ENCODE data around the gene ITGB7. TPM values are rescaled to one million over a fixed set of nuclear protein-coding genes. Genes with fewer than 3 reads are reported as not detected.

Gene ITGB7, protein sequence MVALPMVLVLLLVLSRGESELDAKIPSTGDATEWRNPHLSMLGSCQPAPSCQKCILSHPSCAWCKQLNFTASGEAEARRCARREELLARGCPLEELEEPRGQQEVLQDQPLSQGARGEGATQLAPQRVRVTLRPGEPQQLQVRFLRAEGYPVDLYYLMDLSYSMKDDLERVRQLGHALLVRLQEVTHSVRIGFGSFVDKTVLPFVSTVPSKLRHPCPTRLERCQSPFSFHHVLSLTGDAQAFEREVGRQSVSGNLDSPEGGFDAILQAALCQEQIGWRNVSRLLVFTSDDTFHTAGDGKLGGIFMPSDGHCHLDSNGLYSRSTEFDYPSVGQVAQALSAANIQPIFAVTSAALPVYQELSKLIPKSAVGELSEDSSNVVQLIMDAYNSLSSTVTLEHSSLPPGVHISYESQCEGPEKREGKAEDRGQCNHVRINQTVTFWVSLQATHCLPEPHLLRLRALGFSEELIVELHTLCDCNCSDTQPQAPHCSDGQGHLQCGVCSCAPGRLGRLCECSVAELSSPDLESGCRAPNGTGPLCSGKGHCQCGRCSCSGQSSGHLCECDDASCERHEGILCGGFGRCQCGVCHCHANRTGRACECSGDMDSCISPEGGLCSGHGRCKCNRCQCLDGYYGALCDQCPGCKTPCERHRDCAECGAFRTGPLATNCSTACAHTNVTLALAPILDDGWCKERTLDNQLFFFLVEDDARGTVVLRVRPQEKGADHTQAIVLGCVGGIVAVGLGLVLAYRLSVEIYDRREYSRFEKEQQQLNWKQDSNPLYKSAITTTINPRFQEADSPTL
- polyA plus RNA-seq (0.58 to 2.4 TPM (median 0.83 TPM) in 3 replicates), polyA minus RNA-seq (3.5 to 9.8 TPM (median 4.8 TPM) in 3 replicates)
- 4.2 TPM for polyA plus RNA-seq (2011; ENCODE audit: low read depth)
- 0.19 and 0.21 TPM in 2 replicates for polyA plus RNA-seq (2011; cell fraction: cytosol; rRNA removed)
- polyA plus RNA-seq (2011; cell fraction: nucleus; rRNA removed) = 7.8 and 8.3 TPM in 2 replicates
- 0.76 and 8.4 TPM in 2 replicates for polyA plus RNA-seq (2012; ENCODE audit: low replicate concordance)
- not detected for polyA minus RNA-seq (2011; cell fraction: cytosol; rRNA and poly(A)+ RNA removed)
- 3.8 and 4.5 TPM in 2 replicates for polyA minus RNA-seq (2011; cell fraction: nucleus; rRNA and poly(A)+ RNA removed)

DNA sequence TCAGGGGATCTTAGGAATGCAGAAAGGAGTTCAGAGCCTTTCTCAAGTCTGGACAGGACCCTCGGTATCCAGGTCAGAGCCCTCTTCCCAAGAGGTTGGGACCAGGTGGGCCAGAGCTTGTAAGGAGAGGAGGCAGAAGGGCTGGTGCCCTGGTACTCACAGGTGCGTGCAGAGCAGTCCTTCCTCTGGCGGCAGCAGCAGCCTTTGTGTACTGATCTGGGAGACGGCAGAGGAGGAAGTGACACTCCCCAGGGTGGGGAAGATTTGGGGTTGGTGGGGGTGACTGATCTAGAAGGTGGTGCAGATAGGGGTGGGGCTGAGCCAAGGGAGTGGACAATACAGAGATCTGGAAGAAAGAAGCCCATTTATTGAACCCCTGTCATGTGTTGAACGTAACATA, at the start of gene ITGB7:
Gene ITGB7 (minus strand): TSS at position 210 of the 400 bp plus-strand sequence. CDS start 6,808 bp downstream, outside the sequence.
- Histone ChIP-seq H3K9ac (ENCODE audit: control insufficient read depth, extremely low read depth, insufficient read depth, low read length) (no peak within 1 kb of the TSS), H2AFZ (ENCODE audit: control insufficient read depth, low read length) (no peak within 1 kb of the TSS), H3K27me3 (ENCODE audit: control insufficient read depth, extremely low read depth, insufficient read depth, low read length) (no peaks in the 10 kb centered on the region), H3K79me2 (ENCODE audit: control insufficient read depth, insufficient read depth, low read length) (no peaks in the 10 kb centered on the region), H3K4me1 (ENCODE audit: control insufficient read depth, extremely low read depth, insufficient read depth, low read length) (peaks cover 8% of the 10 kb centered on the region), H3K36me3 (ENCODE audit: control insufficient read depth in 2 of 2, extremely low read depth in 1 of 2, insufficient read depth in 2 of 2, low read length in 2 of 2) (peaks cover 21 to 22% of the 10 kb centered on the region in 2 experiments), H4K20me1 (ENCODE audit: control insufficient read depth, extremely low read depth, insufficient read depth, low read length) (no peaks in the 10 kb centered on the region), H3K4me3 (ENCODE audit: control insufficient read depth in 2 of 3, extremely low read depth in 1 of 3, insufficient read depth in 2 of 3, low read depth in 1 of 3, low read length in 3 of 3) (no peak within 1 kb of the TSS), H3K27ac (ENCODE audit: control insufficient read depth, insufficient read depth, low read length) (no peak within 1 kb of the TSS), H3K4me2 (ENCODE audit: control insufficient read depth, extremely low read depth, insufficient read depth, low read depth, low read length) (no peak within 1 kb of the TSS), H3K9me3 (ENCODE audit: control insufficient read depth, low read depth, low read length) (no peaks in the 10 kb centered on the region), H3K9me1 (ENCODE audit: control insufficient read depth, extremely low read depth, insufficient read depth, low read length) (no peaks in the 10 kb centered on the region)
- FAIRE-seq = no peak
- dilution Hi-C loops (cut with MboI; ENCODE audit: extremely low pct_ligation_motif_present, low sequenced_read_pairs) = no loop called here
- no peak for DNase-seq (ENCODE audit: low read depth, low spot score)
- TF ChIP-seq, protein P1, sequence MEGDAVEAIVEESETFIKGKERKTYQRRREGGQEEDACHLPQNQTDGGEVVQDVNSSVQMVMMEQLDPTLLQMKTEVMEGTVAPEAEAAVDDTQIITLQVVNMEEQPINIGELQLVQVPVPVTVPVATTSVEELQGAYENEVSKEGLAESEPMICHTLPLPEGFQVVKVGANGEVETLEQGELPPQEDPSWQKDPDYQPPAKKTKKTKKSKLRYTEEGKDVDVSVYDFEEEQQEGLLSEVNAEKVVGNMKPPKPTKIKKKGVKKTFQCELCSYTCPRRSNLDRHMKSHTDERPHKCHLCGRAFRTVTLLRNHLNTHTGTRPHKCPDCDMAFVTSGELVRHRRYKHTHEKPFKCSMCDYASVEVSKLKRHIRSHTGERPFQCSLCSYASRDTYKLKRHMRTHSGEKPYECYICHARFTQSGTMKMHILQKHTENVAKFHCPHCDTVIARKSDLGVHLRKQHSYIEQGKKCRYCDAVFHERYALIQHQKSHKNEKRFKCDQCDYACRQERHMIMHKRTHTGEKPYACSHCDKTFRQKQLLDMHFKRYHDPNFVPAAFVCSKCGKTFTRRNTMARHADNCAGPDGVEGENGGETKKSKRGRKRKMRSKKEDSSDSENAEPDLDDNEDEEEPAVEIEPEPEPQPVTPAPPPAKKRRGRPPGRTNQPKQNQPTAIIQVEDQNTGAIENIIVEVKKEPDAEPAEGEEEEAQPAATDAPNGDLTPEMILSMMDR (optimal IDR thresholded peaks at IDR 0.05 in 1 of 3, IDR thresholded peaks at IDR 0.05 in 1 of 3, conservative IDR thresholded peaks at IDR 0.05 in 1 of 3; ENCODE audit: extremely low read depth in 1 of 3, insufficient read depth in 2 of 3, low read length in 3 of 3) = no peak
- TF ChIP-seq EZH2 (IDR thresholded peaks at IDR 0.05; ENCODE audit: low read length) = no peak

DNA sequence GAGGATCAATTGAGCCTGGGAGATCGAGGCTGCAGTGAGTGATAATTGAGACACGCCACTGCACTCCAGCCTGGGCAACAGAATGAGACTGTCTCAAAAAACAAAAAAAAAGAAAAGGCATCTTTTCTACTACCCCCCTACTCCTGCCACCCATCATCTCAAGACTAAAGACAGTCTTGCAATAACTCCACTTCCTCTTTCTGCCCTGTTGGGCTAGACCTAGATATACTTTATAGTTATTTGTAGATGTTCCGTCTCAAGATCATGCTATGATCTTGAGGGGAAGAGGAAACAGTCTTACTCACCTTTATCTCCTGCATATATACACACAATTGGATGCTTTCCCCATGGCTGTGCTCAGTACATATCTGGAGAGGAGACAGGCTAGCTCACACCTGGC, 48.9 kb upstream of the ITGB7 start:
- no peak for TF ChIP-seq EZH2 (IDR thresholded peaks at IDR 0.05; ENCODE audit: low read length)
- TF ChIP-seq, protein P1 (optimal IDR thresholded peaks at IDR 0.05 in 1 of 3, IDR thresholded peaks at IDR 0.05 in 1 of 3, conservative IDR thresholded peaks at IDR 0.05 in 1 of 3; ENCODE audit: extremely low read depth in 1 of 3, insufficient read depth in 2 of 3, low read length in 3 of 3) = no peak

More for the DNA sequence above, 48.9 kb upstream of the ITGB7 start:
- Histone ChIP-seq H3K9me1 (ENCODE audit: control insufficient read depth, extremely low read depth, insufficient read depth, low read length) (no peaks in the 10 kb centered on the region), H3K27ac (ENCODE audit: control insufficient read depth, insufficient read depth, low read length) (no peak overlapping the region), H4K20me1 (ENCODE audit: control insufficient read depth, extremely low read depth, insufficient read depth, low read length) (no peaks in the 10 kb centered on the region), H3K4me1 (ENCODE audit: control insufficient read depth, extremely low read depth, insufficient read depth, low read length) (peaks cover 18% of the 10 kb centered on the region), H2AFZ (ENCODE audit: control insufficient read depth, low read length) (no peak overlapping the region), H3K4me2 (ENCODE audit: control insufficient read depth, extremely low read depth, insufficient read depth, low read depth, low read length) (no peak overlapping the region), H3K27me3 (ENCODE audit: control insufficient read depth, extremely low read depth, insufficient read depth, low read length) (no peaks in the 10 kb centered on the region), H3K9me3 (ENCODE audit: control insufficient read depth, low read depth, low read length) (no peaks in the 10 kb centered on the region), H3K36me3 (ENCODE audit: control insufficient read depth in 2 of 2, extremely low read depth in 1 of 2, insufficient read depth in 2 of 2, low read length in 2 of 2) (peaks cover 9 to 17% of the 10 kb centered on the region in 2 experiments), H3K9ac (ENCODE audit: control insufficient read depth, extremely low read depth, insufficient read depth, low read length) (no peak overlapping the region), H3K79me2 (ENCODE audit: control insufficient read depth, insufficient read depth, low read length) (peaks cover 17% of the 10 kb centered on the region), H3K4me3 (ENCODE audit: control insufficient read depth in 2 of 3, extremely low read depth in 1 of 3, insufficient read depth in 2 of 3, low read depth in 1 of 3, low read length in 3 of 3) (no peak overlapping the region)
- dilution Hi-C loops (cut with MboI; ENCODE audit: extremely low pct_ligation_motif_present, low sequenced_read_pairs) = no loop called here
- DNase-seq (ENCODE audit: low read depth, low spot score) = no peak
- no peak for FAIRE-seq

Measured in keratinocyte (primary cell).